ENCODE results near the gene PACSIN1.

Gene PACSIN1

GRCh38 chr6:34562350-34562749 lies 96.5 kb downstream of the PACSIN1 start:
- no peak for DNase-seq (ENCODE audit: low spot score)

- no peak for DNase-seq (ENCODE audit: low spot score)
Measured at GRCh38 chr6:34562861-34563512, 97.1 kb downstream of the PACSIN1 start.

GRCh38 chr6:34563513-34563870 lies 97.6 kb downstream of the PACSIN1 start:
- DNase-seq (ENCODE audit: low spot score) = no peak

- no peak for DNase-seq (ENCODE audit: low spot score)
Measured at GRCh38 chr6:34564181-34564580, 98.3 kb downstream of the PACSIN1 start.

- no peak for DNase-seq (ENCODE audit: low spot score)
Measured at GRCh38 chr6:34565722-34566137, 99.9 kb downstream of the PACSIN1 start.

GRCh38 chr6:34566830-34567546 lies 101.1 kb downstream of the PACSIN1 start:
- DNase-seq (ENCODE audit: low spot score) = no peak

- no peak for DNase-seq (ENCODE audit: low spot score)
Measured at GRCh38 chr6:34568341-34569201, 102.7 kb downstream of the PACSIN1 start.

- no peak for DNase-seq (ENCODE audit: low spot score)
Measured at GRCh38 chr6:34569361-34569973, 103.6 kb downstream of the PACSIN1 start.

GRCh38 chr6:34570066-34570833 lies 104.4 kb downstream of the PACSIN1 start:
- no peak for DNase-seq (ENCODE audit: low spot score)

GRCh38 chr6:34571388-34571787 lies 105.5 kb downstream of the PACSIN1 start:
- DNase-seq (ENCODE audit: low spot score) = no peak

- DNase-seq (ENCODE audit: low spot score) = no peak
Measured at GRCh38 chr6:34572021-34572420, 106.1 kb downstream of the PACSIN1 start.

GRCh38 chr6:34572585-34572984 lies 106.7 kb downstream of the PACSIN1 start:
- no peak for DNase-seq (ENCODE audit: low spot score)

- DNase-seq (ENCODE audit: low spot score) = no peak
Measured at GRCh38 chr6:34573567-34574183, 107.8 kb downstream of the PACSIN1 start.

GRCh38 chr6:34574647-34575293 lies 108.9 kb downstream of the PACSIN1 start:
- no peak for DNase-seq (ENCODE audit: low spot score)

GRCh38 chr6:34575326-34575725 lies 109.5 kb downstream of the PACSIN1 start:
- no peak for DNase-seq (ENCODE audit: low spot score)

- DNase-seq (ENCODE audit: low spot score) = no peak
Measured at GRCh38 chr6:34576286-34576955, 110.5 kb downstream of the PACSIN1 start.

- no peak for DNase-seq (ENCODE audit: low spot score)
Measured at GRCh38 chr6:34578445-34579262, 112.8 kb downstream of the PACSIN1 start.

- DNase-seq (ENCODE audit: low spot score) = no peak
Measured at GRCh38 chr6:34580707-34581560, 115.1 kb downstream of the PACSIN1 start.

All from CD4-positive, alpha-beta T cell treated with Interleukin-6 at 100 ng/mL for 8 hours (primary cell).